Mesenchymal stem cell (in vitro differentiated cells and primary cell): ENCODE data around the gene PPP2R2D.

Experiments used
- DNase-seq: peaks from one replicate; pipeline ENCODE4 v3.0.0-alpha.2; 2013
- H2AFZ ChIP-seq: one replicate; pipeline ENCODE4 v1.6.1; 2013; ENCODE audit warnings: low read depth, mild to moderate bottlenecking, control low read depth, inconsistent platforms, low read length, moderate library complexity
- H2AK5ac ChIP-seq: 2 replicates; pipeline ENCODE4 v1.6.1; 2013; ENCODE audit warnings: low read length, moderate library complexity, mild to moderate bottlenecking, inconsistent platforms; ENCODE audit not compliant: severe bottlenecking
- H2BK120ac ChIP-seq: one replicate; pipeline ENCODE4 v1.6.1; 2013; ENCODE audit warnings: low read depth, mild to moderate bottlenecking, inconsistent platforms, low read length, moderate library complexity
- H2BK12ac ChIP-seq, 2 experiments: one replicate each; pipeline ENCODE4 v1.6.1; 2013; ENCODE audit warnings: inconsistent platforms in 2 of 2, low read length in 2 of 2, mild to moderate bottlenecking in 2 of 2, moderate library complexity in 2 of 2, control low read depth in 1 of 2
- H2BK15ac ChIP-seq: one replicate; pipeline ENCODE4 v1.6.1; 2013; ENCODE audit warnings: mild to moderate bottlenecking, low read depth, inconsistent platforms; ENCODE audit not compliant: poor library complexity, severe bottlenecking
- H2BK5ac ChIP-seq: 2 replicates; pipeline ENCODE4 v1.6.1; 2013; ENCODE audit warnings: low read depth, mild to moderate bottlenecking, low read length, control low read depth, inconsistent platforms; ENCODE audit not compliant: poor library complexity, severe bottlenecking
- H3K14ac ChIP-seq, 2 experiments: one replicate each; pipeline ENCODE4 v1.6.1; 2013; ENCODE audit warnings: inconsistent platforms in 2 of 2, low read length in 2 of 2, control low read depth in 1 of 2, mild to moderate bottlenecking in 1 of 2, moderate library complexity in 1 of 2
- H3K18ac ChIP-seq, 2 experiments: one replicate each; pipeline ENCODE4 v1.6.1; 2013; ENCODE audit warnings: inconsistent platforms in 2 of 2, low read length in 2 of 2, control low read depth in 1 of 2, low read depth in 1 of 2, mild to moderate bottlenecking in 1 of 2
- H3K23ac ChIP-seq, 2 experiments: one replicate each; pipeline ENCODE4 v1.6.1; 2013; ENCODE audit warnings: inconsistent platforms in 2 of 2, low read length in 2 of 2, mild to moderate bottlenecking in 2 of 2, moderate library complexity in 2 of 2, control low read depth in 1 of 2
- H3K27ac ChIP-seq: 2 replicates; pipeline ENCODE4 v1.5.1; 2013; ENCODE audit warnings: mild to moderate bottlenecking, moderate library complexity, low read length, control low read depth, inconsistent platforms; ENCODE audit not compliant: poor library complexity, severe bottlenecking
- H3K27me3 ChIP-seq, 2 experiments: 2 replicates each; pipeline versions ENCODE4 v1.6.1 to v1.7.0; 2013; ENCODE audit warnings: low read length in 2 of 2, mild to moderate bottlenecking in 2 of 2, moderate library complexity in 2 of 2, control low read depth in 1 of 2, inconsistent platforms in 1 of 2; ENCODE audit not compliant: control insufficient read depth in 1 of 2, insufficient read depth in 1 of 2
- H3K36me3 ChIP-seq, 2 experiments: 2 replicates each; pipeline versions ENCODE4 v1.6.1 to v1.7.0; 2013; ENCODE audit warnings: low read length in 2 of 2, control low read depth in 1 of 2, inconsistent platforms in 1 of 2, low read depth in 1 of 2, mild to moderate bottlenecking in 1 of 2; ENCODE audit not compliant: insufficient read depth in 2 of 2, control insufficient read depth in 1 of 2
- H3K4ac ChIP-seq, 2 experiments: one replicate each; pipeline ENCODE4 v1.6.1; 2013; ENCODE audit warnings: inconsistent platforms in 2 of 2, low read length in 2 of 2, mild to moderate bottlenecking in 2 of 2, moderate library complexity in 2 of 2, control low read depth in 1 of 2, low read depth in 1 of 2
- H3K4me1 ChIP-seq: 2 replicates; pipeline ENCODE4 v1.6.1; 2013; ENCODE audit warnings: low read depth, low read length, control low read depth; ENCODE audit not compliant: control insufficient read depth, insufficient read depth
- H3K4me2 ChIP-seq: 2 replicates; pipeline ENCODE4 v1.6.1; 2013; ENCODE audit warnings: low read length, mild to moderate bottlenecking, inconsistent platforms; ENCODE audit not compliant: poor library complexity, severe bottlenecking
- H3K4me3 ChIP-seq, 2 experiments: 2 replicates each; pipeline versions ENCODE4 v1.5.1 to v1.7.0; 2013; ENCODE audit warnings: low read length in 2 of 2, mild to moderate bottlenecking in 2 of 2, control low read depth in 1 of 2, low read depth in 1 of 2; ENCODE audit not compliant: insufficient read depth in 1 of 2
- H3K79me1 ChIP-seq: replicated peaks from 2 replicates; pipeline ENCODE4 v1.6.1; 2013; ENCODE audit warnings: mild to moderate bottlenecking, control low read depth, low read length, inconsistent platforms; ENCODE audit not compliant: poor library complexity, severe bottlenecking
- H3K9ac ChIP-seq: 2 replicates; pipeline ENCODE4 v1.7.0; 2013; ENCODE audit warnings: mild to moderate bottlenecking, low read length, moderate library complexity
- H3K9me3 ChIP-seq: 2 replicates; pipeline ENCODE4 v1.7.0; 2013; ENCODE audit warnings: mild to moderate bottlenecking, low read length; ENCODE audit not compliant: control insufficient read depth
- H4K8ac ChIP-seq: one replicate; pipeline ENCODE4 v1.6.1; 2013; ENCODE audit warnings: inconsistent platforms, mild to moderate bottlenecking, low read length, moderate library complexity
- H4K91ac ChIP-seq: one replicate; pipeline ENCODE4 v1.6.1; 2013; ENCODE audit warnings: mild to moderate bottlenecking, low read length, inconsistent platforms
- WGBS: methylation state at CpG from one replicate; pipeline ENCODE4 v1.1.7; 2013; ENCODE audit warnings: mixed read lengths; 5-methylcytosine and 5-hydroxymethylcytosine counted together

Gene PPP2R2D

GRCh38 chr10:131936294-131936693 is 35.5 kb downstream of the PPP2R2D start:
- no peak overlapping the region for H3K23ac ChIP-seq
- no peak overlapping the region for H2BK5ac ChIP-seq
- H3K4me2 ChIP-seq = no peak overlapping the region
- peaks cover 44 to 52% of the 10 kb centered on the region in 2 experiments for H3K36me3 ChIP-seq
- no peak overlapping the region for H2BK120ac ChIP-seq
- no peak overlapping the region for H4K8ac ChIP-seq
- H3K79me1 ChIP-seq = peaks cover 38% of the 10 kb centered on the region
- no peak overlapping the region for H2BK15ac ChIP-seq
- no peak overlapping the region for H3K14ac ChIP-seq
- H2AK5ac ChIP-seq = no peak overlapping the region
- WGBS = 95% methylated on average over 7 of the region's 9 CpGs
- H4K91ac ChIP-seq = no peak overlapping the region
- no peak for DNase-seq
- no peak overlapping the region for H2AFZ ChIP-seq
- no peak overlapping the region for H3K27ac ChIP-seq
- no peak overlapping the region for H3K4ac ChIP-seq
- no peaks in the 10 kb centered on the region for H3K9me3 ChIP-seq
- H3K9ac ChIP-seq = no peak overlapping the region
- no peak overlapping the region for H2BK12ac ChIP-seq
- no peak overlapping the region for H3K4me3 ChIP-seq
- peaks cover 14% of the 10 kb centered on the region for H3K4me1 ChIP-seq
- H3K18ac ChIP-seq = no peak overlapping the region
- no peaks in the 10 kb centered on the region for H3K27me3 ChIP-seq

- no peak overlapping the region for H2BK15ac ChIP-seq
- no peak overlapping the region for H3K4ac ChIP-seq
- H3K23ac ChIP-seq = no peak overlapping the region
- no peaks in the 10 kb centered on the region for H3K27me3 ChIP-seq
- H3K4me3 ChIP-seq = no peak overlapping the region
- no peak for DNase-seq
- no peak overlapping the region for H2AFZ ChIP-seq
- H4K91ac ChIP-seq = no peak overlapping the region
- H4K8ac ChIP-seq = no peak overlapping the region
- peaks cover 11% of the 10 kb centered on the region for H3K4me1 ChIP-seq
- no peak overlapping the region for H3K14ac ChIP-seq
- H2AK5ac ChIP-seq = no peak overlapping the region
- H3K27ac ChIP-seq = no peak overlapping the region
- H3K36me3 ChIP-seq = peaks cover 47 to 56% of the 10 kb centered on the region in 2 experiments
- no peak overlapping the region for H3K9ac ChIP-seq
- H2BK5ac ChIP-seq = no peak overlapping the region
- H3K9me3 ChIP-seq = no peaks in the 10 kb centered on the region
- no peak overlapping the region for H3K4me2 ChIP-seq
- peaks cover 42% of the 10 kb centered on the region for H3K79me1 ChIP-seq
- H2BK12ac ChIP-seq = no peak overlapping the region
- 98% methylated on average over 18 of the region's 18 CpGs for WGBS
- H3K18ac ChIP-seq = no peak overlapping the region
- no peak overlapping the region for H2BK120ac ChIP-seq
These were observed 35.9 kb downstream of the PPP2R2D start for GRCh38 chr10:131936736-131937135.

- Histone ChIP-seq H3K23ac (no peak overlapping the region), H3K4me2 (no peak overlapping the region), H3K14ac (no peak overlapping the region), H2BK15ac (no peak overlapping the region), H2AFZ (no peak overlapping the region), H3K9ac (no peak overlapping the region), H3K18ac (no peak overlapping the region), H3K36me3 (peaks cover 46 to 62% of the 10 kb centered on the region in 2 experiments), H3K79me1 (peaks cover 44% of the 10 kb centered on the region), H3K4me3 (no peak overlapping the region), H4K8ac (peak overlapping the region; percentile 23), H2AK5ac (no peak overlapping the region), H3K27ac (no peak overlapping the region), H3K27me3 (no peaks in the 10 kb centered on the region), H4K91ac (no peak overlapping the region), H2BK5ac (no peak overlapping the region), H3K4me1 (peaks cover 6% of the 10 kb centered on the region), H3K9me3 (no peaks in the 10 kb centered on the region), H3K4ac (no peak overlapping the region), H2BK120ac (no peak overlapping the region), H2BK12ac (no peak overlapping the region)
- DNase-seq = no peak
- 94% methylated on average over 19 of the region's 20 CpGs for WGBS
These were observed 37.0 kb downstream of the PPP2R2D start for GRCh38 chr10:131937836-131938235.

- Histone ChIP-seq H3K4me3 (no peak overlapping the region), H2AK5ac (no peak overlapping the region), H3K4me2 (no peak overlapping the region), H3K18ac (no peak overlapping the region), H3K14ac (no peak overlapping the region), H3K4ac (no peak overlapping the region), H3K9me3 (no peaks in the 10 kb centered on the region), H3K27me3 (no peaks in the 10 kb centered on the region), H4K91ac (no peak overlapping the region), H3K9ac (no peak overlapping the region), H4K8ac (peak overlapping the region; percentile 2), H2BK15ac (no peak overlapping the region), H2BK12ac (no peak overlapping the region), H3K36me3 (peaks cover 46 to 67% of the 10 kb centered on the region in 2 experiments), H3K27ac (no peak overlapping the region), H3K4me1 (peaks cover 10% of the 10 kb centered on the region), H2AFZ (no peak overlapping the region), H2BK5ac (no peak overlapping the region), H3K23ac (no peak overlapping the region), H3K79me1 (peaks cover 47% of the 10 kb centered on the region), H2BK120ac (no peak overlapping the region)
- 97% methylated on average over 10 of the region's 10 CpGs for WGBS
- no peak for DNase-seq
These were observed 37.9 kb downstream of the PPP2R2D start for GRCh38 chr10:131938681-131939080.
